Colonic mucosa (tissue), 4 donors: ENCODE measurements around the gene C3orf33. TPM values are rescaled to one million over a fixed set of nuclear protein-coding genes. Genes with fewer than 3 reads are reported as not detected.
A peak's percentile ranks its signal among the peaks of the same experiment; 100 is the strongest.

ENCODE experiments used
- DNase-seq: peaks from one replicate; pipeline ENCODE4 v3.0.0-alpha.2; 2020
- H3K27ac ChIP-seq: fragments of 200-600 bp; one replicate; pipeline ENCODE4 v1.8.0; 2021
- H3K27me3 ChIP-seq: fragments of 200-600 bp; one replicate; pipeline ENCODE4 v1.8.0; 2021
- H3K36me3 ChIP-seq: fragments of 200-600 bp; one replicate; pipeline ENCODE4 v1.8.0; 2021
- H3K4me1 ChIP-seq: fragments of 200-600 bp; one replicate; pipeline ENCODE4 v1.8.0; 2021; ENCODE audit warnings: mild to moderate bottlenecking
- H3K4me3 ChIP-seq: fragments of 200-600 bp; one replicate; pipeline ENCODE4 v1.8.0; 2021
- H3K9ac ChIP-seq, 2 donors: one replicate each; pipeline ENCODE4 v1.7.0; 2013; ENCODE audit warnings: control low read depth in 2 of 2, low read depth in 2 of 2, low read length in 2 of 2
- H3K9me3 ChIP-seq: fragments of 200-600 bp; one replicate; pipeline ENCODE4 v1.8.0; 2021
- CTCF ChIP-seq: fragments of 200-600 bp; IDR thresholded peaks from one replicate; pipeline ENCODE4 v1.8.0; 2022; ENCODE audit warnings: antibody characterized with exemption, mild to moderate bottlenecking
- intact Hi-C: fragments of 100-400 bp; cut with DNase I; formaldehyde crosslinking; loops from one replicate; pipeline ENCODE4 v1.14.1; 2022
- total RNA-seq, 2 donors: library from RNA; stranded (reverse); fragmentation: NEBNext Ultra II Directional in 1 of 2; extraction: Animal tissue kit (Norgen Biotek cat#: 25700) in 1 of 2; gene quantifications; one replicate each; pipeline ENCODE4 v1.2.1, GENCODE V29; 2021
- donor health status: healthy.
- donor health status: DM: no; HTN: no; CAD: no.
- donor health status: DM: no; HTN: no; CAD: no.

C3orf33 gene
- total RNA-seq, 2 donors from 2014 or later, result 2.4 to 2.8 TPM

- intact Hi-C loops, result no loop called here
- no peaks in the 10 kb centered on the region for H3K36me3 ChIP-seq
- H3K27me3 ChIP-seq, result no peaks in the 10 kb centered on the region
- no peak for DNase-seq
- peak overlapping the region; percentile 89 for H3K27ac ChIP-seq
- H3K4me1 ChIP-seq, result no peaks in the 10 kb centered on the region
- TF ChIP-seq CTCF, result no peak
- no peak overlapping the region for H3K4me3 ChIP-seq
- no peaks in the 10 kb centered on the region for H3K9me3 ChIP-seq
- H3K9ac ChIP-seq, result peak overlapping the region; percentile 9 to 20
These were observed 67.5 kb downstream of the C3orf33 start for GRCh38 chr3:155738580-155739076.

GRCh38 chr3:155737844-155738460, 68.1 kb downstream of the C3orf33 start:
- H3K27me3 ChIP-seq, result no peaks in the 10 kb centered on the region
- peak overlapping the region; percentile 20 to 75 for H3K9ac ChIP-seq
- TF ChIP-seq CTCF, result no peak
- no peaks in the 10 kb centered on the region for H3K4me1 ChIP-seq
- H3K9me3 ChIP-seq, result no peaks in the 10 kb centered on the region
- intact Hi-C loops, result no loop called here
- H3K36me3 ChIP-seq, result no peaks in the 10 kb centered on the region
- peak; percentile 85 for DNase-seq
- peak overlapping the region; percentile 10 for H3K4me3 ChIP-seq
- peak overlapping the region; percentile 89 for H3K27ac ChIP-seq

GRCh38 chr3:155736381-155736780, 69.7 kb downstream of the C3orf33 start:
- no peak for DNase-seq
- Histone ChIP-seq H3K27me3 (no peaks in the 10 kb centered on the region), H3K9me3 (no peaks in the 10 kb centered on the region), H3K4me1 (no peaks in the 10 kb centered on the region), H3K27ac (no peak overlapping the region), H3K4me3 (peak overlapping the region; percentile 4), H3K9ac (peak overlapping the region in 1 of 2 donors; percentile 12), H3K36me3 (no peaks in the 10 kb centered on the region)
- intact Hi-C loops, result no loop called here
- no peak for TF ChIP-seq CTCF

GRCh38 chr3:155730843-155731242, 75.2 kb downstream of the C3orf33 start:
- H3K9me3 ChIP-seq, result no peaks in the 10 kb centered on the region
- H3K27me3 ChIP-seq, result no peaks in the 10 kb centered on the region
- intact Hi-C loops, result no loop called here
- no peaks in the 10 kb centered on the region for H3K36me3 ChIP-seq
- H3K4me1 ChIP-seq, result no peaks in the 10 kb centered on the region
- no peak overlapping the region for H3K27ac ChIP-seq
- no peak for TF ChIP-seq CTCF
- H3K9ac ChIP-seq, result no peak overlapping the region
- DNase-seq, result no peak
- no peak overlapping the region for H3K4me3 ChIP-seq

- intact Hi-C loops, result no loop called here
- no peak for TF ChIP-seq CTCF
- Histone ChIP-seq H3K4me3 (no peak overlapping the region), H3K27me3 (no peaks in the 10 kb centered on the region), H3K4me1 (no peaks in the 10 kb centered on the region), H3K9me3 (no peaks in the 10 kb centered on the region), H3K9ac (no peak overlapping the region), H3K36me3 (no peaks in the 10 kb centered on the region), H3K27ac (no peak overlapping the region)
- no peak for DNase-seq
These were observed 78.2 kb downstream of the C3orf33 start for GRCh38 chr3:155727836-155728235.
